NCI-H2029 treated with DMSO at 0.1 percent for 48 hours (cell line): ENCODE results near the gene GSE1.

Experiments
- DNase-seq: peaks from one replicate; lab custom pipeline; 2025; lab: John Stamatoyannopoulos, UW

GSE1 gene

DNA sequence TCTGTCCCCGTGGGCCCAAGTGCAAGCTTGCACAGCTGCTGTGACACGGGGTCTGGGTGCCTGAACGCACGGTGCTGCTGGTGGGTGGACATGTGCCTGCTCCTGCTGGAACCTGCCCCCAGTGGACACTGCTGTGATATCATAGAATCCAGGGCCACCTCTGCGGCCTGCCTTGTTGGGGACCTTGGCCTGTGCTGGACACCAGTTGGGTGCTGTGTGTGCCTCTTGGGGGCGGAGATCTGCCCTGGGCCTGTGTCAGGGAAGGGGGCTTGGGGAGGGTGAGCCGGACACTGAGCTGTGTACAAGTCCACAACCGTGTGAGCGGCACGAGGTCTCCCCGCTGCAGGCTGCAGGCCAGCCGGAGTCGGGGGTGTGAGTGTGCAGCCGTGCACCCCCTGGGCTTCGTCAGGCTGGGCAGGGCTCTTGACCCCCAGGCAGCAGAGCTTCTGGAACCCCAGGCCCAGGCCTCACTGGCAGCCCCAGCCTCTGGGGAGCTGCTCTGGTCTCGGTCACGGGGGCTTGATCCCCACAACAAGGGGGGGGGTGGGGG is 33.3 kb downstream of the GSE1 start:
- no peak for DNase-seq

DNA sequence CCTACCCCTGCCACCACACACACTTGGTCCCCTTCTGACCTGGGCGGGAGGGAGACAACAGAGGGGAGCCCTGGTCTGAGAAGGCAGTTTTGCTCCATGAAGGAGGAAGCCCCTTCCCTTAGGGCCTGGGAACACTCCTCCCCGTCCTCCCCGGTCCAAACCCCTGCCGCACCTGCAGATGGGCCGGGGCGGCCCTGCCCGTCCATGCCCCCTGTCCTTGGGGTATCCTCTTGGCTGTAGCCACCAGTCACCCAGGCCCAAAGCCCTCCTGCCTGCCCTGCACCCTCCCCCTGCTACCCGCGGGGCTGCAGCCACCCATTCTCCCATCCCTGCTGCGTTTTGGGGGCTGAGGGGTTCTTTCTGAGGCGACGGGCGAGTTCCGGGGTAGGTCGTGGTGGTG is 33.9 kb downstream of the GSE1 start:
- no peak for DNase-seq

- no peak for DNase-seq
Measured at GRCh38 chr16:85648070-85648714, 35.1 kb downstream of the GSE1 start.

- no peak for DNase-seq
Measured at GRCh38 chr16:85648805-85649204, 35.7 kb downstream of the GSE1 start.

- no peak for DNase-seq
Measured at GRCh38 chr16:85649411-85650134, 36.5 kb downstream of the GSE1 start.

GRCh38 chr16:85650135-85650843 is 37.2 kb downstream of the GSE1 start:
- no peak for DNase-seq

GRCh38 chr16:85650844-85651628 is 37.9 kb downstream of the GSE1 start:
- no peak for DNase-seq

GRCh38 chr16:85651629-85652430 is 38.7 kb downstream of the GSE1 start:
- DNase-seq, result no peak

DNA sequence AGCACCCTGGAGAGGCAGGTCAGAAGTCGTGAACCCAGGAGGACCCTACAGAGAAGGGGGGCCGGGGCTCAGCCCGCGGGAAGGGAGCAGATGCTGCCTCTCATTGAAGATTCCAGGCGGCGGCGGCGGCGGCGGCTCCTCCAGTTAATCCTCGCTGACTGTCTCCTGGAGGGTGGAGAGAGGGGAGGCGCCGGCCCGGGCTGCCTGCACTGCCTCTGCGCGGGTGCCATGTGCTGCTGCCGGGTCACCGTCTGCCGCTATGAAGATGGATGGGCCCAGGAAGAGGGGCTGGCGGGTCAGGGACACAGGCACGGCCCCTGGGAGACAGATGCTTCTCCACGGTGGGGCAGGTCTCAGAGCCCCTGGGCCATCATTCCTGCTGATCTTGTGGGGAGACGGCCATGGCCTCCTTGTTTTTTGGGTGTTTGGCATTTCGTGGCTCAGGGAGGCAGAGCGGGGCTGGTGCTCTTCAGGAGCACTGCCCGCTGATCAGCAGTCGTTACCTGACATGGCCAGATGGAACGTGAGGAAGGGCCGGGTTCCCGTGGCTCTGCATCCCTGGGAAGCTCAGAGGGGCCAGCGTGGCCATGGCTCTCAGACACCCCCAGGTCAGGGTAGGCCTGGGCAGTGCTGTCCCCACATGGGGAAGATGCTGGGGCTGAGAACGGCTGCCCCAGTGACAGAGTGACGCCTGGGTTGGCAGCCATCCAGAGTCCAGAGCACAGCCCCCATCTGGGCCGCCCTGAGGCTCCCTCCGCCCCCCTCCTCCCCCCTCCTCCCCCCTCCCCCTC is 39.5 kb downstream of the GSE1 start:
- peak; percentile 29 for DNase-seq

DNA sequence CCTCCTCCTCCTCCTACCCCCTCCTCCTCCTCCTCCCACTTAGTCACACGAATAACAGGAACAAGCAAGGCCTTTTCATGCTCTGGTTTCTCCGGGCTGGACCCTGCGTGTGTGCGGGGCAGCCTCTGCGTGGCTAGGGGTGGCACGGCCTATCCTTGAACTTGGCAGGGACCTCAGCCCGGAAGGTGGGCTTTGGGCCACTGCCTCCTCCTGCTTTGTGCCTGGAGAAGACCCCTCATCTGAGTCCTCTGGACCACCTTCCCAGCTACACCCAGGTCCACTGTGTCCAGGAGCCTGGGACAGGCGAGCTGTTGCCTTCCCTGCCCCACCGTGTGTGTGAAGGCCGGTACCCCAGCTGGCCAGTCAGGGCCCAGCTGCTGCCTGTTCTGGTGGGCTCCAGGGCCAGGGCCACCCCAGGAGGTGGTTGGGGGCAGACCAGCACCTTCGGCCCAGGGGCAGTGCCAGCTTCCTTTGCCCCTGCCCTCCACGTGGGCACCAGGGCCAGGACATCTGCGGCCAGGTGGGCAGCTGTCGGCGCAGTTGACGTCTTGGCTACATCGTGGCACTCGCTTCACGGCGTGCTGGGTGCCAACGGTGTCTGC is 40.3 kb downstream of the GSE1 start:
- no peak for DNase-seq

DNA sequence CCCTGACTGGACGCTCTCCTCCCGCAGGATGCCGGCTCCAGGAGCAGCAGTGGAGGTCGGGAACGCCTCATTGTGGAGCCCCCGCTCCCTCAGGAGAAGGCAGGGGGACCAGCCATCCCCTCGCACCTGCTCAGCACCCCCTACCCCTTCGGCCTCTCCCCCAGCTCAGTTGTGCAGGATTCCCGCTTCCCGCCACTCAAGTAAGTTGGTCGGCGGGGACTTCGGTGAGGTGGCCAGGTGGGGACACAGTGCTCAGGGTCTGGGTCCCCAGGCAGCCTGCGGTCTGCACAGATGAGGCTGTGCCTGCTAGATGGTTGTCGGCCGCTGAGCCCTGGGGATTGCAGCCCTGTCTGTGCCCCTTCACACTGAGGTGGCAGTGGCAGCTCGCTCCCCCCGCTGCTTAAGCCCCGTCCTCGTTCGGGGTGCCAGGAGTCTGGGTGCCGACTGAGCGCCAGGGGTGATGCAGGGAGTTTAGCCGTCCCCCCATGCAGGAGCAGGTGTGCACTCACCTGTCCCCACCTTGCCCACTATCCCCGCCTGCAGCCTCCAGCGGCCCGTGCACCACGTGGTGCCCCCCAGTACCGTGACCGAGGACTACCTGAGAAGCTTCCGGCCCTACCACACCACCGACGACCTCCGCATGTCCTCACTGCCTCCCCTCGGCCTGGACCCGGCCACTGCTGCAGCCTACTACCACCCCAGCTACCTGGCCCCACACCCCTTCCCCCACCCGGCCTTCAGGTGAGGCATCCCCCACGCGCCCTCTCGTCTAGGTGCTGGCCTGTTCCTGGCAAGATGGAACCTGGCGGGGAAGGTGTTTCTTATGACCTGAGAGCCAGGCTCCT is 41.4 kb downstream of the GSE1 start:
- DNase-seq, result no peak

DNA sequence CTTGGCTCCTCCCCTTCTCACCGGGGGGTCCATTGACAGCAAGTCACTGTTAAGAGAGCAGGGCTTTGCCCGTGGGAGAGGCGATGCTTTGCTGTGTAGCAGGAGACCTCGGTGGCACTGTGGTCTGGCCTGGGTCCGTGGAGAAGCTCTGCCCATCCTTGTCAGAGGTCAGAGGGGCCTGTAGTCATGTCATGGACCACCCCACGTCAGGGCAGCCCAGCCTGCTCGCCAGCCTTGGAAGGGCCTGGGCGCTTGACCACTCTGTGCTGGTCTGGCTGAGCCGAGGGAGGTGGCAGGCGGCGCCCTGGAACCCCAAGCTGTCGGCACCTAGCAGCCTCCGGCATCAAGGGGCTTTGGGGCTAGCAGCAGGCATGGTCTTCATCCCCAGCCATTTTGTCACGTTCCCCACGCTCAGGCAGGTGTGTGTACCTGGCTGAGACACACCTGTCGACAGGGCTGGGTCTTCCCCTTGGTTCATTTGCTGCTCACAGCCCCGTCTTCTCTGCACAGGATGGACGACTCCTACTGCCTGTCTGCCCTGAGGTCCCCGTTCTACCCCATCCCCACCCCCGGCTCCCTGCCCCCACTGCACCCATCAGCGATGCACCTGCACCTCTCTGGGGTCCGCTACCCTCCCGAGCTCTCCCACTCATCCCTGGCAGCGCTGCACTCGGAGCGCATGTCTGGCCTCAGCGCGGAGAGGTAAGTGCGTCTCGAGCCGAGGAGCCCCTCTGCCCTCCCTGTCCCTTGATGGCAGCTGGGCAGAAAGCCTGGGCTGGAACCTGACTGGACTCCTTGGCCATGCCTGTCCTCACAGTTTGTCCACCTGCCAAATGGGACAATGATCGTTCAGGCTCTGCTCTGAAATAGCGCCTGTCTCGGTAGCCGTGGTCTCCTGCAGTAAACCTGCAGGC is 42.4 kb downstream of the GSE1 start:
- DNase-seq, result no peak

DNA sequence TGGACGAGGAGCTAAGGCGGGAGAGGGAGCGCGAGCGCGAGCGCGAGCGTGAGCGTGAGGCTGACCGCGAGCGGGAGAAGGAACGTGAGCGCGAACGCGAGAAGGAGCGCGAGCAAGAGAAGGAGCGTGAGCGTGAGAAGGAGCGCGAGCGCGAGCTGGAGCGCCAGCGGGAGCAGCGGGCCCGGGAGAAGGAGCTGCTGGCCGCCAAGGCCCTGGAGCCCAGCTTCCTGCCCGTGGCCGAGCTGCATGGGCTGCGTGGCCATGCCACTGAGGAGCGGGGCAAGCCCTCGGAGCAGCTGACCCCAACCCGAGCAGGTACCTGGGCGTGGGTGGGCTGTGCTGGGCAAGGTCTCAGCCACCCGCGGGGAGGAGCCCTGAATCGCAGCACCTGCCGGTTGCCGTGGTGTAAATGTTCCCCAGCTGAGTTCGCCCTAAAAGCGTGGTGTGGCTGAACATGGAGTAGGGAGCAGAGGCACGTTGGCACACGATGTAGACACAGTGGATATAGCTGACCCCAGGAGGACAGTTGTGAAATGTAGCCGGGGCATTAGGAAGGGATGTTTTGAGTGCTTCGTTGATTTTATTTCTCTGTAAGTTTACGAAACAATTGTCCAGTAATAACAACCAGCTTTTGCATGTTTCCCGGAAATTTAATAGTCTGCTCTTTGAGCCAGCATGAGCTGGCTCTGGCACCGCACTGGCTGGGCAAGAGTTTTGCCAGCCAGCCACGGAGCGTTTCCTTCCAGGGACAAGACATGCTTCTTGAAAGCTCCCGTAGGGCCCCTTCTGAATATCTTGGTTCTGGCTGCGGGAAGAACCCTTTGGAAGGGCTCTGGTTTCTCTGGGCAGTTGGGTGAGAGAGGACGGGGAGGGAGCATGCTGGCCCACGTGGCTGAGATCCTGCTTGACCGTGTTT is 43.5 kb downstream of the GSE1 start:
- no peak for DNase-seq

GRCh38 chr16:85657267-85657650 is 44.1 kb downstream of the GSE1 start:
- DNase-seq, result no peak

- DNase-seq, result no peak
Measured at GRCh38 chr16:85657996-85658395, 44.9 kb downstream of the GSE1 start.

DNA sequence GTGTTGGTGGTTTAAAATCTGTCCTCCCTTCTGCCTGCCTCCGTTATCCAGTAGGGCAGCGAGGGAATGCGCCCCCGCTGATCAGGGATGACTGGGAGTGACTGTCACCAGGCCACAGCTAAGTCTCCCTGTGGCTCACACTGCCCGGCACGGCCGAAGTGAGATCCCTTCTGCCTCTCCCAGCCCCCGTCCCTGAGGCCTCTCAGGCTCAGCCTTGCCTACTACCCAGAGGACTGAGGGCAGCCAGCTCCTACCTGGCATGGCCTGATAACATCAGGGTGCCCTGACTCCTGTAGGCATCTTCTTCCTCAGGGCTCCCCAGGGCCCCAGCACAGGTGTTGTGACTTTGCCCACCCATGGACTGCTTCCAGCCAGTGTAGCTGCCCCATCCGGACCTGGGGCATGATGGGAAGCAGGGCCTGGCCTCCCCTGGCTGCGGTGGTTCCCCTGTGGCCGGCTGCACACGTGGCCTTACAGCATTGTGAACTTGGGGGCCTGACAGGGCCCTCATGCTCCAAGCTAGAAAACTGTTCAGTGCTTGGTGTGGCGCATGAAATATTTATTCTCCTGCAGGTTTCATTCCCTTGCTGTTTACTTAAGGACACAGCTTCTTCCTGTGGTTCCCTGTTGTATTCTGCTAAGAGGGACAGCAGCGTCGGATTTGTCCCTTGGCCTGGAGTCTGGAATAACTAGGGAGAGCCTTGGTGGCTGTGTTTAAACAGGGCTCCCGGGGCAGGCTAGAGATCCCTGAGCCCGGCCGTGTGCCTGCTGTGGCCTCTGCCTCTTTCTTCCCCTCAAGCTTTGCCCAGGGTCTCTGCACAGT is 45.6 kb downstream of the GSE1 start:
- no peak for DNase-seq
